MCF 10A (cell line): ENCODE measurements around the gene ATL3. TPM values are rescaled to one million over a fixed set of nuclear protein-coding genes. Genes with fewer than 3 reads are reported as not detected.
"Not testable (repeated sequence)": the region's sequence is repeated elsewhere in the genome, so short reads cannot be mapped to it uniquely, and the experiment has no call there.

Experiments used
- BruUV-seq: library from RNA; stranded (reverse); fragments of 400-500 nt; replicated peaks from 2 replicates; lab custom pipeline; 2021; lab: Mats Ljungman, UMichigan
- CTCF ChIA-PET: fragments of 300-600 bp; sonication (Branson Sonifier 250); formaldehyde crosslinking; extraction: SDS; loops from one replicate; lab custom pipeline; 2021; ENCODE audit warnings: antibody characterized with exemption, inconsistent platforms; lab: Yijun Ruan, JAX
- POLR2A ChIA-PET: fragments of 300-600, 350-650 bp; sonication (Branson Sonifier 250); formaldehyde crosslinking; extraction: SDS; loops from one replicate; lab custom pipeline; 2020; ENCODE audit warnings: antibody characterized with exemption, inconsistent platforms; lab: Yijun Ruan, JAX
- DNase-seq: peaks from one replicate; pipeline ENCODE4 v3.0.0-alpha.2; 2018; ENCODE audit not compliant: unreplicated experiment
- H3K27ac Mint-ChIP-seq: one replicate; pipeline ENCODE4 v1.8.0; 2022; ENCODE audit warnings: mild to moderate bottlenecking, low read depth, mixed read lengths; ENCODE audit not compliant: unreplicated experiment
- H3K27me3 Mint-ChIP-seq: one replicate; pipeline ENCODE4 v1.8.0; 2022; ENCODE audit warnings: mixed read lengths; ENCODE audit not compliant: insufficient read depth, unreplicated experiment
- H3K36me3 Mint-ChIP-seq: one replicate; pipeline ENCODE4 v1.8.0; 2022; ENCODE audit warnings: mild to moderate bottlenecking, moderate library complexity, mixed read lengths; ENCODE audit not compliant: insufficient read depth, unreplicated experiment
- H3K4me1 Mint-ChIP-seq: one replicate; pipeline ENCODE4 v1.8.0; 2022; ENCODE audit warnings: mixed read lengths; ENCODE audit not compliant: insufficient read depth, unreplicated experiment
- H3K4me3 Mint-ChIP-seq: one replicate; pipeline ENCODE4 v1.8.0; 2022; ENCODE audit warnings: mild to moderate bottlenecking, moderate library complexity, mixed read lengths; ENCODE audit not compliant: unreplicated experiment
- H3K9me3 Mint-ChIP-seq: one replicate; pipeline ENCODE4 v1.8.0; 2022; ENCODE audit warnings: mixed read lengths; ENCODE audit not compliant: unreplicated experiment
- intact Hi-C: fragments of 100-400 bp; cut with micrococcal nuclease; formaldehyde crosslinking; loops from 2 replicates; pipeline ENCODE4 v1.14.1; 2022
- total RNA-seq: library from RNA; stranded (reverse); gene quantifications from 2 replicates; pipeline ENCODE4 v1.2.3, GENCODE V29; 2022
- TF ChIP-seq, protein P1 (sequence below): fragments of 200-600 bp; IDR thresholded peaks from one replicate; pipeline ENCODE4 v1.8.0; 2022; ENCODE audit warnings: antibody characterized with exemption, mild to moderate bottlenecking; ENCODE audit not compliant: unreplicated experiment

ATL3 gene
- total RNA-seq, 1 experiment from 2014 or later, result 74.0 TPM

DNA sequence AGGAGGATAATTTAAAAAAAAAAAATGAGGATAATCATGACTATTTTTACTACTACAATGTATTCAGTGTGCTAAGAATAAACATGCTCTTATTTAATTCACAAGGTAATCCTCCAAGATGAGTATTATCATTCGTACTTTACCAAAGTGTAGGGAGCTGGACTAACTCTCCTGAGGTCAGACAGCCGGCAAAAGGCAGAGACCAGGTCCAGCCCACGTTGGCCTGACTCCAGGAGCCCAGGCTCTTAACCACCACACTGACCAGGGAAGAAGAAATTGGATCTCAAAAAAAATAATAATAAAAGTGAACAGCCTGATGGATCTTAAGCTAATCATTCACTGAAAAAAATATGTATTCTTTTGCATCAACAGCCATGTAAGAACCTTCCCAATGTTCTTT lies 82.2 kb downstream of the ATL3 start:
- BruUV-seq, result no TSS peak
- TF ChIP-seq, protein P1, sequence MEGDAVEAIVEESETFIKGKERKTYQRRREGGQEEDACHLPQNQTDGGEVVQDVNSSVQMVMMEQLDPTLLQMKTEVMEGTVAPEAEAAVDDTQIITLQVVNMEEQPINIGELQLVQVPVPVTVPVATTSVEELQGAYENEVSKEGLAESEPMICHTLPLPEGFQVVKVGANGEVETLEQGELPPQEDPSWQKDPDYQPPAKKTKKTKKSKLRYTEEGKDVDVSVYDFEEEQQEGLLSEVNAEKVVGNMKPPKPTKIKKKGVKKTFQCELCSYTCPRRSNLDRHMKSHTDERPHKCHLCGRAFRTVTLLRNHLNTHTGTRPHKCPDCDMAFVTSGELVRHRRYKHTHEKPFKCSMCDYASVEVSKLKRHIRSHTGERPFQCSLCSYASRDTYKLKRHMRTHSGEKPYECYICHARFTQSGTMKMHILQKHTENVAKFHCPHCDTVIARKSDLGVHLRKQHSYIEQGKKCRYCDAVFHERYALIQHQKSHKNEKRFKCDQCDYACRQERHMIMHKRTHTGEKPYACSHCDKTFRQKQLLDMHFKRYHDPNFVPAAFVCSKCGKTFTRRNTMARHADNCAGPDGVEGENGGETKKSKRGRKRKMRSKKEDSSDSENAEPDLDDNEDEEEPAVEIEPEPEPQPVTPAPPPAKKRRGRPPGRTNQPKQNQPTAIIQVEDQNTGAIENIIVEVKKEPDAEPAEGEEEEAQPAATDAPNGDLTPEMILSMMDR, result no peak
- CTCF ChIA-PET, result interaction anchor here (1.3 to 1.6 kb wide), 2 partner anchors 15 to 110 kb away, joined by 3 read pairs; no protein-coding TSS in a partner anchor
- H3K27ac Mint-ChIP-seq, result no peak overlapping the region
- H3K9me3 Mint-ChIP-seq, result no peaks in the 10 kb centered on the region
- no peaks in the 10 kb centered on the region for H3K4me1 Mint-ChIP-seq
- H3K4me3 Mint-ChIP-seq, result no peak overlapping the region
- no peaks in the 10 kb centered on the region for H3K27me3 Mint-ChIP-seq
- no peaks in the 10 kb centered on the region for H3K36me3 Mint-ChIP-seq
- intact Hi-C loops, result no loop called here
- POLR2A ChIA-PET, result interaction anchor here (0.6 to 1.5 kb wide), 2 partner anchors 31 to 40 kb away, joined by 3 read pairs; no protein-coding TSS in a partner anchor
- no peak for DNase-seq

DNA sequence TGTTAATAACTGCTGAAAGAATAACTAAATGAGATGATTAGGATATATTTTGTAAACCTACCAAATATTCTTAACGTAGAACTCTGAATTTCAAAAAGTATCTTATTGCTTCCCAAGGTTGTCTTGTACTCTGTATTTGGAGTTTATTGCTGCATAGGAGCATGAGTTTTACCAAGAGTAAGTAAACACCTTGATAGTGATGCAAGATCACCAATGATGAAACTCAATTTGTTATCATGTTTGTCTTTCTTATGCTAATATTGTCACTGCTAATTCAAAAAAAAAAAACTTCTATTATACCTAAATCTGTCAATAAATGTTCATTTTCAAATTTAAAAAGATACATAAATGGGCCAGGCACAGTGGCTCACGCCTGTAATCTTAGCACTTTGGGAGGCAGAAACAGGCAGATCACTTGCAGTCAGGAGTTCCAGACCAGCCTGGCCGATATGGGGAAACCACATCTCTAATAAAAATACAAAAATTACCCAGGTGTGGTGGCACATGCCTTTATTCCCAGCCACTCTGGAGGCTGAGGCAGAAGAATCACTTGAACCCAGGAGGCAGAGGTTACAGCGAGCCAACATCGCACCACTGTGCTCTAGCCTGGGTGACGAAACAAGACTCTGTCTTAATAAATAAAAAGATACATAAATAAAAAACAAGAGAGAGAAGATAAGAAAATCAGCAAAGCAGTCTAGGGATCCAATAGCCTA lies 84.6 kb downstream of the ATL3 start:
- intact Hi-C loops, result no loop called here
- Mint-ChIP-seq H3K4me3 (no peak overlapping the region), H3K9me3 (peaks cover 5% of the 10 kb centered on the region), H3K4me1 (no peaks in the 10 kb centered on the region), H3K27me3 (no peaks in the 10 kb centered on the region), H3K36me3 (no peaks in the 10 kb centered on the region), H3K27ac (no peak overlapping the region)
- no peak for DNase-seq
- no TSS peak for BruUV-seq
- CTCF ChIA-PET, result interaction anchor here (0.6 kb wide), 1 partner anchor 108 kb away, joined by 3 read pairs; no protein-coding TSS in a partner anchor
- POLR2A ChIA-PET, result interaction anchor here (0.7 kb wide), 1 partner anchor 271 kb away, joined by 4 read pairs; no protein-coding TSS in a partner anchor
- TF ChIP-seq, protein P1, result no peak

DNA sequence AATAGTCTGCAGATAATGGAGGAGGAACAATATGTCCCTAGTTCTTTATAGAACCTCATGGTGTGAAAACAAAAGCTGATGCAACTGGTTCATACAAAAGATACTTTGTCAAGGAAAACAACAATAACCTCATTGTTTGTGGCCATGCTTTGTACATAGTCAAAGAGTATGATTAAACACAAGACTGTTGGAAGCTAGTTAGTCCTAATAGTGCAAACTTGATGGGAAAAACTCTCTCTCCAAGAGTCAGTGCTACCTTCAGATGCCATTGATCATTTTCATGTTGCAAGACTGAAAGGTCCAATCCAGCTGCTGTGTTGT lies 87.9 kb downstream of the ATL3 start:
- intact Hi-C loops, result no loop called here
- no peaks in the 10 kb centered on the region for H3K27me3 Mint-ChIP-seq
- ChIA-PET CTCF (interaction anchor here (0.7 to 1.9 kb wide), 6 partner anchors 10 to 104 kb away, joined by 3 to 8 read pairs (median 4); no protein-coding TSS in a partner anchor), POLR2A (interaction anchor here (0.6 kb wide), 1 partner anchor 490 kb away, joined by 4 read pairs; no protein-coding TSS in a partner anchor)
- H3K4me3 Mint-ChIP-seq, result no peak overlapping the region
- H3K36me3 Mint-ChIP-seq, result no peaks in the 10 kb centered on the region
- DNase-seq, result no peak
- H3K9me3 Mint-ChIP-seq, result peaks cover 16% of the 10 kb centered on the region
- H3K27ac Mint-ChIP-seq, result no peak overlapping the region
- TF ChIP-seq, protein P1, result no peak
- H3K4me1 Mint-ChIP-seq, result no peaks in the 10 kb centered on the region
- no TSS peak for BruUV-seq

DNA sequence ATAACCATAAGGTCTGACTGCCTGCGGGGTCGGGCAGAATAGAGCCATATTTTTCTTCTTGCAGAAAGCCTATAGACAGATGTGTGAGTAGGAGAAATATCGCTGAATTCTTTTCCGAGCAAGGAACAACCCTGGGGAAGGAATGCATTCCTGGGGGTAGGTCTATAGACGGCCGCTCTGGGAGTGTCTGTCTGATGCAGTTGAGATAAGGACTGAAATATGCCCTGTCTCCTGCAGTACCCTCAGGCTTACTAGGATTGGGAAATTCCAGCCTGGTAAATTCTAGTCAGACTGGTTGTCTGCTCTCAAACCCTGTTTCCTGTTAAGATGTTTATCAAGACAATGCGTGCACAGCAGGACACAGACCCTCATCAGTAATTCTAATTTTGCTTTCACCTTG lies 90.0 kb downstream of the ATL3 start:
- not testable (repeated sequence) for DNase-seq, BruUV-seq, H3K27ac Mint-ChIP-seq

DNA sequence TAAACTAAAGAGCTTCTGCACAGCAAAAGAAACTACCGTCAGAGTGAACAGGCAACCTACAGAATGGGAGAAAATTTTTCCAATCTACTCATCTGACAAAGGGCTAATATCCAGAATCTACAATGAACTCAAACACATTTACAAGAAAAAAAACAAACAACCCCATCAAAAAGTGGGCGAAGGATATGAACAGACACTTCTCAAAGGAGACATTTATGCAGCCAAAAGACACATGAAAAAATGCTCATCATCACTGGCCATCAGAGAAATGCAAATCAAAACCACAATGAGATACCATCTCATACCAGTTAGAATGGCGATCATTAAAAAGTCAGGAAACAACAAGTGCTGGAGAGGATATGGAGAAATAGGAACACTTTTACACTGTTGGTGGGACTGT lies 92.3 kb downstream of the ATL3 start:
- DNase-seq, H3K36me3 Mint-ChIP-seq, BruUV-seq, H3K27me3 Mint-ChIP-seq, CTCF ChIA-PET, H3K27ac Mint-ChIP-seq, H3K4me3 Mint-ChIP-seq, intact Hi-C loops, POLR2A ChIA-PET, H3K4me1 Mint-ChIP-seq: not testable (repeated sequence)
- H3K9me3 Mint-ChIP-seq, result peaks cover 16% of the 10 kb centered on the region

More for the DNA sequence above, 90.0 kb downstream of the ATL3 start:
- H3K9me3 Mint-ChIP-seq, result peaks cover 16% of the 10 kb centered on the region
- H3K4me3 Mint-ChIP-seq, H3K4me1 Mint-ChIP-seq, H3K27me3 Mint-ChIP-seq, POLR2A ChIA-PET, H3K36me3 Mint-ChIP-seq, intact Hi-C loops, CTCF ChIA-PET: not testable (repeated sequence)
